ENCODE measurements around the gene C16orf78.

The C16orf78 gene

GRCh38 chr16:49373504-49373903 is at the start of gene C16orf78:
TSS of gene C16orf78 (plus strand) at chr16:49373804. CDS start at chr16:49373940, 136 bp downstream.
- DNase-seq, result no peak

DNA sequence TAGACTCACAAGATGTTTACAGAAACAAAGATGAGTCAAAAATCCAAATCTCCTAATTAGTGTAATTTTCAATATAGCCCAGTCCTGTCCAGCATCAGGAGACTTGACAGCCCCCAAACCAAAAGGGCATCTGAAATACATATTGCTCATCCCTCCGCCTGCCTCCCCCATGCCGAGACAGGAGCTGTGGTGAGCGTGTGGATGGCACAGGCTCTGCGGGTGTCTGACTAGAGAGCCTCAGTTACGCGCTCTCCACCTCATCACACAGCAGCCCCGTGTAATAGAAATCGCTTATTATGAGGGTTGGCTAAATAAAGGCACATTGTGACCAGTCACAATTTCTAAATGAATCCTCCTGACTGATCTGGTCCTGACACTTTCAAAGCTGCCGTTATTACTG is 48.9 kb upstream of the C16orf78 start:
- no peak for DNase-seq

GRCh38 chr16:49327466-49327865 is 46.1 kb upstream of the C16orf78 start:
- DNase-seq, result no peak

DNA sequence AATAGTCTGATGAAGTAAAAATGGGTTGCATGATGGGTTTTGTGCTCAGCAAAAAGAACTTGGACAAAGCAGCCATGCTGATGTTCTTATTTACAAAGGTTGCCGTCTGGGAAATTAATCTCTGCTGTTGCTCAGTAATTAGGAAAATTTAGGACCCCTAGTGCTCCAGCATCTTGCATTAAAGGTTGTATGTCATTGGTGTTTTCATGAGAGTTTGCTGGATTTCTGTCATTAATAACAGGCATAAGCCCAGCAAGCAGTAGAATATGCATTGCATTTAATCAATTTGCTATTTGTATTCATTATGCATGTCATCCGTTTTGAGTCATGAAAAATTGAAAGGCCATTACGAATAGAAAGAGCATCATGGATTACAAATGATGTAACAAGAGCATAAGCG is 45.3 kb upstream of the C16orf78 start:
- no peak for DNase-seq

DNA sequence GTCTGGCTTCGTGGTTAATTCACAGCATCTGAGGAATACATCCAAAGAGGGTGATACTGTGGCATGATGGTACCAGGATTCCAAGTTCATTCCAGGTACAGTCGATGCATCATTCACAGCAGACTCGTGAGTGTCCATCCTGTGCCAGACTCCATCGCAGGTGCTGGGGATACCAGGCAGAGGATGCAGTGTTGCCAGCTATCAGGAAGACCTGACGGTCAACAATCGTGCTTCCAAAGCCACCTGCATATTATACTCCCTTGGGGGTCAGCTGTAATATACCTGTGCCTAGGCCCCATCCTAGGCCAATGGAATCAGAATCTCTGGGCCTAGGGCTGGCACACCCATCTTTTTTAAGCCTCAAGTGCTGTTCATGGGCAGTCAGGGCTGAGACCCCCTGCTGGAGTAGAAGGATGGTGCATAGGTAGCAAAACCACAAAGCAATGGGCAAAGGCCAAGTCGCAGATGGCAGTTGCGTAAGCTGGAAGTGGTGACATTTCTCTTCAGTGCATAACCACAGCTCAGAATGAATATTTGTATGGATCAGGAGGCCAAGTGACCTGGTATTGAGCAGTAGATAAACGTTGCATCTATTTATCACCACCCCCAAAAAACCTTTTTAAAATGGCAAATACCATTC is 42.9 kb upstream of the C16orf78 start:
- no peak for DNase-seq

- no peak for DNase-seq
Observed at GRCh38 chr16:49332589-49333258, 40.9 kb upstream of the C16orf78 start.

GRCh38 chr16:49333259-49333597 is 40.4 kb upstream of the C16orf78 start:
- no peak for DNase-seq

- no peak for DNase-seq
Observed at GRCh38 chr16:49335828-49336227, 37.8 kb upstream of the C16orf78 start.

DNA sequence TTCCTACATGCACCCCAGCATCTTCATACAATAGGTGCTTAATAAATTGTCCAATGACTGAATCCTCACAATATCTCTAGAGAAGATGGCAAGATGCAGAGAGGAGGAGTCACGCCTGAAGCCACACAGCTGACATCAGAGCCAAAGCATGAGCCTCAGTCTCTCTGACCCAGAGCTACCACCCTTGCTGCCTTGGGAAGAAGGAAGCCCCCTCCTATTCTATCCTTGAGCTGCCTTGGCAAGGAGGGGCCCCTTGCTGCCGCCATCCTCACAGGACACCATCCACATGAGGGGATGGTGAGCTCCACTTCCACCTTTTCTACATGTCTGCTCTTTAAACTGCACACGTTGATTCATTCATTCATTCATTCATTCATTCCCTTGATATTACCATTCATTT is 37.0 kb upstream of the C16orf78 start:
- no peak for DNase-seq

GRCh38 chr16:49337814-49338350 is 35.7 kb upstream of the C16orf78 start:
- no peak for DNase-seq

DNA sequence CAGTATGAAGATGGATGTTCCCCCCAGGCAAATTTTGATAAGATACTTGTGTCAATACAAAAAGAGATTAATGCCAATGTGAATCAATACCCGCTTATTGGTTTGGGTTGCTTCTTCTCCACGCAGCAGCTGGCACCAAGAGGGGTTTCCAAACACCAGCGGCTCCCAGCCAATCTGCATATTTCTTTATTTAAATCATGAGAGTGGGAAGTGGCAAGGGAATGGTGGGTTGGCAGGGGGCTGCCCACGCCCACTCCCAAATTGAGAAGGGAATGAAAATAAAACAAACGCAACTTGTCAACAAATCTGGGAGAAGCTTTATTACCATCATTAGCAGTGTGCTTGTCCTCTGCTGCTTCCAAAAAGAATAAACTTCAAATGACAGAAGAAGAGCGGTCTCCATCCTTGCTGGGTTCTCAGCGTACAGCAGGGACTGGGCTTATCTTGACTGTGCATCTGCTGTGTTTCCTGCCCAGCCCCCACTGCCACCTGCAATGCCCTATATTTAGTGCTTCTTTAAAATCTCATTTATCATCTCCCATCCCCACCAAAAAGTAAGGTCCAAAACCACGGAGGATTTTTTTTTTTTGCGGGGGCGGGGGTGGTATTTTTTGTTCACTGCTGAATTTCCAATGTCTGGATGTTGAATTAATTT is 34.9 kb upstream of the C16orf78 start:
- no peak for DNase-seq

DNA sequence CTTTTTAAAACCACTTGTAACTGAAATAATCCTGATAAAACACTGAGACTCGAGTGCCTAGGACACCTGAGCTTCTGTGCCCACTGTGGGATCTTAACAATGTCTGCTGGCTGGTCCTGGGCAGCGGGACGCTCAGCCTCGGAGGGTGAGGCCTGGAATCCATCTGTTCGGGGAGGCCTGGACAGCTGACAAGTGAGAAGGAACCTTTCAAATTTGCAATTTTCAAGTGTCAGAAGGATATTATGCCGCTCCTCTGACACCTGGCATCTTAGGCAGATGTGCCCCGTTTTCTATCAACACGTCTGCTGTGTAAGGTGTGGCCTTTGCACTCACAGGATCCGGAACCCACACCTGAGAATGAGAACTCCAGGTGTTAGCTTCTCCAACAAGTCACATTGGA is 33.1 kb upstream of the C16orf78 start:
- DNase-seq, result no peak

- no peak for DNase-seq
Observed at GRCh38 chr16:49341706-49342105, 31.9 kb upstream of the C16orf78 start.

DNA sequence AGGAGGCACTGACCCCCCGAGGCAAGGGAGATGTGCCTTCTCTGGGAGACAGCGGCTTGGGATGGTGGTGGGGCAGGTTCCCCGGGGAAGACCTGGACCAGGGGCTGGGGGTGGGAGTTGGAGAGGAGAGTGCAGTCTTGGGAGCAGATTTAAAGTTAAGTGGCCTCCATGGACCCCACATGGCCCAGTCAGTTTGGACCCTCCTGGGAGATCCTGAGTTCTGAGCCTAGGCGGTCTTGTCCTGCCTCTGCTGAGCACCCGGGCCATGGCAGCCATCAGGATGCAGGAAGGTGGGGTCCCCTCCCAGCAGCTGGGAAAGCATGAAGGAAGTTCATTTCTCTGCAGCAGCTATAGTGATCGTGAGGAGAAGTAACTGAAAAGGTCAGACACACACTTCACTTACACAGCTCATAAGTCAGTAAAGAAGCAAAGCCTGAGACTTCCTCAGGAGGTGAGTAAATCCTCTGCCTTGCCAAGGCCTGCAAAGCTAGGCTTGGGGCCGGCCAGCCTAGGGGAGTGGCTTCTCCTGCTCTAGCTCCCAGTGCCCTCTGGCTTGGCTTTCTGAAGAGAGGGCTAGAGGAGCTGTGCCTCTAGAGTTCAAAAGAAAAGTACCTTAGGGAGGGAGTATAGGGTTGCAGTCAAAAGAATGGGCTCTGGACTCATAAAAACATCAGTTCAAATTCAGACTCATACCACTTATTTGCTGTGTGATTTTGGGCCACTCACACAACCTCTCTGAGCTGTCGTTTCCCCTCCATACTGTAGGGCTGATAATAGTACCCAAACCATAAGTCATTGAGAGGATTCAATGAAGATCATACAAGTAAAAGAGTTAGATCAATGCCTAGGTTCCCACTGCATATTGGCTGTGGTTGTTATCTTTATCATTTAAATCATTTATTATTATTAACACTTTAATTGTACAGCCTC is 31.0 kb upstream of the C16orf78 start:
- DNase-seq, result no peak

GRCh38 chr16:49343291-49343690 is 30.3 kb upstream of the C16orf78 start:
- no peak for DNase-seq

DNA sequence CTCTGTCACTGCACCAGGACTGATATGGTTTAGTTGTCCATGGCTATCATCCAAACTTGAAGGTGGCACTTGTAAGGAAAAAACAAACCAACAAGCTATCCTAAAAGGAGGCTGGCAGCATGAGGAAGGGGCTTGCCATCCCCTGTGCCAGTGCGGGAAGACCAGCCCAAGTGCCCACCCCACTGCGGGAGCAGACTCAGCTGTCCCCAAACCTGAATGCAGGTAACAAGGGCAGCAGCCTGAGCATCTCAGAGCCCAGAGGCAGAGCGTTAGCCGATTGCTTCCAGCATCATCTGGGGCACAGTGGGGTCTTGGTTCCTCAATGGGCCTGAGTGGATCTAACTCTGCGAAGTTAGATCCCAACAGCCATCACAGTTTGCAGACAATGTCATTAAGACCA is 29.2 kb upstream of the C16orf78 start:
- no peak for DNase-seq

DNA sequence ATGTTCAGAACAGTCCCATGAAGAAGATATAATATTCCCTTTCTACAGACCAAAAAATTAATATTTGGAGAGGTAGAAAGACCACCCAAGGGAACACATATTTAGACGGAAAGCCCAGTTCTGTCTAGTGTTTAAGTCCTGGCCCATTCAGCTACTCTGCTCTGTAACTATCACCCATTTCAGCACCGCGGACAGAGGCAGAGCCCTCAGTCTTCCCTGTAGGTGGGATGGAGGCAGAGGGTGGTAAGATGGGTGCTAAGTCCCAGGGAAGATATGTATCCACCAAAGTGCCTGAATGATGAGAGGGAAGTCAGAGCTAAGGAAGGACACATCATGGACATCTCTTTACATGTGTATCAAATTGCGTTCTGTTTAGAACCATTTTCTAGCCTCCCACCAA is 27.8 kb upstream of the C16orf78 start:
- no peak for DNase-seq

- no peak for DNase-seq
Observed at GRCh38 chr16:49346459-49346858, 27.1 kb upstream of the C16orf78 start.

GRCh38 chr16:49347476-49347875 is 26.1 kb upstream of the C16orf78 start:
- DNase-seq, result no peak

DNA sequence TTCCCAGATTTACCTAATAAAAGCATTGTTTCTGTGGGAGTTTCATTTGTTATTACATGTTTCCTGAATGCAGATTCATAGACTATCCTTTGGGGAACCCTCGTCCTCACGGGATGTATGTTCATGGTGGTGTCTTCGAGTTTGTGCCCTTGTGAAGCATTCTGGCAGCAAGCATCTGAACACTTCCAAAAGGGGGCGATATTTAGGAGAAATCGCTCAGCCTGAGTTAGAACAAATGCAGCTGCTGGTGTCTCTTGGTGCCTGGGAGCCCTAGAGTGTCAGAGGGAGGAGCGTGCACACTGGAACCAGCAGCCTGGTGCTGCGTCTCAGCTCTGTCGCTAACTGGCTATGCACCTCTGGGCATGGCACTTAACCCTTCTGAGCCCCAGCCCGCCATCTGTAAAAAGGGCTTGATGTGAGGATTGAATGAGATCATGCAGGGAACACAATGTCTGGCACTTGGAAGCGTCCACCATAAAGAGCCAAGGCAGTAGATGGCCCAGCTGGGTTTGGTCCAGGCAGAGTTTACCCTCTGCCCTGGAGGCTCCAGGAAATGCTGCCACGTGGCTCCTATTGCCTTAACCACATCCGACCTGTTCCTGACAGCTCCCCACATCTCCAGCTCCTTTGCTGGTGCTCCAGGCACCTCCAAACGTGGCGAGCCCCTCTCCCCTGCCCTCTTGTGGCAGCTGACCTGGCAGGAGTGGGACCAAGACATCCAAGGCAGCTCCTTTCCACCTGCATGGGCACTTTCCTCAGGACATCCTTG is 25.0 kb upstream of the C16orf78 start:
- DNase-seq, result no peak

DNA sequence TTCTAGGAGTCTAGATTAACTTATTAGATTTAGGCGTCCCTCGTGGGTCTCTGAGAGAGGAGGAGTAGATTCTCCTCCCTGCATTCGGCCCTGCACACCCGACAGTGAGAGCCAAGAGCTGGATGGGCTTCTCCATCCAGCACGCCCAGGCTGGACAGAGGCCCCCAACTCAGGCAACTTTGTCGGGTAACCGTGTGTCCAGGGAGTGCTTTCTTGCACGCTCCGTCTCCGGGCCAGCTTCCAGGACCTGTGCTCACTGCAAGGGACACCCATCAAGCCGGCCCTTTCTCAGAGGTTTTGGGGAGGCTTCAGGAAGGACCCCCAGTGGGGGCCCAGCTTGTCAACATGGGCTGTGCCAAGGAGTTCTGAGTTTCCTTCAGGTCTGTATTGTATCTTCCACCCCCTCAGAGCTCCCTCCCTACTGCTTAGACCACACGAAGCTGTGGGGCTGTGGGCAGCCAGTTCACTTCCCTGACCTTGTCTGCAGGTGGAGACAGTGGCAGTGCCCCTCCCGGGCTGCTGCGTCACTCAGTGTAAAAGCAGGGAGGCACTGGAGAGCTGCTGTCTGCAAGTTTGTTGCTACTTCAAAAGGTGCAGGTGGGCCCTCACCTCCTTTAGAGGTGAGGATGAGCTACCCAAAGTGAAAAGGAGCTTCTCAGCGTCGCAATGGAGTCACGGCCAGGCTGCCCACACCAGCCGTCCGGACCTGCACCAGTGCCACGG is 24.0 kb upstream of the C16orf78 start:
- no peak for DNase-seq
